A673 (cell line): ENCODE data around the gene ANKRD12. TPM values are rescaled to one million over a fixed set of nuclear protein-coding genes. Genes with fewer than 3 reads are reported as not detected.

ENCODE experiments used
- BruUV-seq: library from RNA; stranded (reverse); fragments of 400-500 nt; replicated peaks from 2 replicates; lab custom pipeline; 2021; lab: Mats Ljungman, UMichigan
- CTCF ChIA-PET: fragments of 300-600 bp; sonication (Branson Sonifier 250); formaldehyde crosslinking; loops from one replicate; lab custom pipeline; 2022; ENCODE audit warnings: antibody characterized with exemption; lab: Charles Lee
- POLR2A ChIA-PET: fragments of 300-600 bp; sonication (Branson Sonifier 250); formaldehyde crosslinking; loops from one replicate; lab custom pipeline; 2022; ENCODE audit warnings: antibody characterized with exemption; ENCODE audit not compliant: low non-redundant PET; lab: Charles Lee
- DNase-seq: peaks from one replicate; pipeline ENCODE4 v3.0.0-alpha.2; 2015; ENCODE audit warnings: low spot score
- H3K27ac ChIP-seq: fragments of 200-600 bp; sonication (generic); 2 replicates; pipeline ENCODE4 v1.5.1; 2016; ENCODE audit warnings: mixed run types, low read depth, mild to moderate bottlenecking, mixed read lengths, antibody characterized with exemption, low read length; ENCODE audit not compliant: poor library complexity, severe bottlenecking
- H3K27me3 ChIP-seq: fragments of 200-600 bp; sonication (generic); replicated peaks from 2 replicates; pipeline ENCODE4 v1.6.1; 2017; ENCODE audit warnings: mixed run types, low read depth, mild to moderate bottlenecking, mixed read lengths, antibody characterized with exemption, low read length; ENCODE audit not compliant: insufficient read depth, poor library complexity
- H3K36me3 ChIP-seq: fragments of 200-600 bp; sonication (generic); 2 replicates; pipeline ENCODE4 v1.6.1; 2016; ENCODE audit warnings: mixed run types, mild to moderate bottlenecking, mixed read lengths, antibody characterized with exemption, low read length; ENCODE audit not compliant: insufficient read depth, poor library complexity, severe bottlenecking
- H3K4me1 ChIP-seq: fragments of 200-600 bp; sonication (generic); 2 replicates; pipeline ENCODE4 v1.6.1; 2017; ENCODE audit warnings: mixed run types, mild to moderate bottlenecking, mixed read lengths, antibody characterized with exemption, low read length; ENCODE audit not compliant: insufficient read depth, poor library complexity, severe bottlenecking
- H3K4me3 ChIP-seq: fragments of 200-600 bp; sonication (generic); 2 replicates; pipeline ENCODE4 v1.5.1; 2016; ENCODE audit warnings: low read depth, mixed run types, mild to moderate bottlenecking, mixed read lengths, low read length; ENCODE audit not compliant: poor library complexity, severe bottlenecking
- H3K9me3 ChIP-seq: fragments of 200-600 bp; sonication (generic); 2 replicates; pipeline ENCODE4 v1.6.1; 2016; ENCODE audit warnings: mixed run types, low read depth, mild to moderate bottlenecking, mixed read lengths, antibody characterized with exemption, low read length; ENCODE audit not compliant: poor library complexity, severe bottlenecking
- EZH2 ChIP-seq: fragments of 200-600 bp; sonication (generic); IDR thresholded peaks from 2 replicates; pipeline ENCODE4 v1.6.1; 2017; ENCODE audit warnings: borderline replicate concordance, low read depth, mild to moderate bottlenecking, mixed read lengths, antibody characterized with exemption, low read length; ENCODE audit not compliant: poor library complexity, severe bottlenecking
- intact Hi-C: fragments of 100-400 bp; cut with micrococcal nuclease; formaldehyde crosslinking; loops from one replicate; pipeline ENCODE4 v1.10.0; 2022; ENCODE audit not compliant: unreplicated experiment
- total RNA-seq: library from RNA; stranded (reverse); gene quantifications from 2 replicates; pipeline ENCODE4 v1.2.3, GENCODE V29; 2021
- TF ChIP-seq, protein P1 (sequence below): fragments of 300-800, 200-600 bp; sonication (generic); conservative IDR thresholded peaks from 2 replicates; pipeline ENCODE4 v1.5.1; 2017; ENCODE audit warnings: low read depth, mild to moderate bottlenecking, antibody characterized with exemption, low read length, moderate library complexity, mixed read lengths

ANKRD12 gene
- total RNA-seq, 1 experiment from 2014 or later: 24.2 TPM

- no TSS peak for BruUV-seq
These were observed 11.6 kb downstream of the ANKRD12 start for GRCh38 chr18:9148203-9148552.

GRCh38 chr18:9150121-9150520 is 13.5 kb downstream of the ANKRD12 start:
- H3K9me3 ChIP-seq: no peaks in the 10 kb centered on the region
- no peak overlapping the region for H3K27ac ChIP-seq
- BruUV-seq: no TSS peak
- H3K27me3 ChIP-seq: no peaks in the 10 kb centered on the region
- peaks cover 4% of the 10 kb centered on the region for H3K4me1 ChIP-seq
- no peak for DNase-seq
- H3K36me3 ChIP-seq: no peaks in the 10 kb centered on the region
- ChIA-PET CTCF (no interaction called here), POLR2A (no interaction called here)
- TF ChIP-seq EZH2: no peak
- TF ChIP-seq, protein P1, sequence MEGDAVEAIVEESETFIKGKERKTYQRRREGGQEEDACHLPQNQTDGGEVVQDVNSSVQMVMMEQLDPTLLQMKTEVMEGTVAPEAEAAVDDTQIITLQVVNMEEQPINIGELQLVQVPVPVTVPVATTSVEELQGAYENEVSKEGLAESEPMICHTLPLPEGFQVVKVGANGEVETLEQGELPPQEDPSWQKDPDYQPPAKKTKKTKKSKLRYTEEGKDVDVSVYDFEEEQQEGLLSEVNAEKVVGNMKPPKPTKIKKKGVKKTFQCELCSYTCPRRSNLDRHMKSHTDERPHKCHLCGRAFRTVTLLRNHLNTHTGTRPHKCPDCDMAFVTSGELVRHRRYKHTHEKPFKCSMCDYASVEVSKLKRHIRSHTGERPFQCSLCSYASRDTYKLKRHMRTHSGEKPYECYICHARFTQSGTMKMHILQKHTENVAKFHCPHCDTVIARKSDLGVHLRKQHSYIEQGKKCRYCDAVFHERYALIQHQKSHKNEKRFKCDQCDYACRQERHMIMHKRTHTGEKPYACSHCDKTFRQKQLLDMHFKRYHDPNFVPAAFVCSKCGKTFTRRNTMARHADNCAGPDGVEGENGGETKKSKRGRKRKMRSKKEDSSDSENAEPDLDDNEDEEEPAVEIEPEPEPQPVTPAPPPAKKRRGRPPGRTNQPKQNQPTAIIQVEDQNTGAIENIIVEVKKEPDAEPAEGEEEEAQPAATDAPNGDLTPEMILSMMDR: no peak
- H3K4me3 ChIP-seq: no peak overlapping the region
- intact Hi-C loops: no loop called here

More at GRCh38 chr18:9148203-9148552, 11.6 kb downstream of the ANKRD12 start:
- peaks cover 4% of the 10 kb centered on the region for H3K4me1 ChIP-seq
- H3K4me3 ChIP-seq: no peak overlapping the region
- no peaks in the 10 kb centered on the region for H3K27me3 ChIP-seq
- POLR2A ChIA-PET: no interaction called here
- no peak overlapping the region for H3K27ac ChIP-seq
- CTCF ChIA-PET: interaction anchor here (1.3 kb wide), 1 partner anchor 75 kb away, joined by 6 read pairs; no protein-coding TSS in a partner anchor
- no peak for TF ChIP-seq EZH2
- TF ChIP-seq, protein P1: 0 out of 2 replicates have a peak, but pooled peaks have one; percentile 3
- DNase-seq: no peak
- no peaks in the 10 kb centered on the region for H3K36me3 ChIP-seq
- H3K9me3 ChIP-seq: no peaks in the 10 kb centered on the region
- intact Hi-C loops: loop anchor here (1.0 to 5.0 kb wide), 2 partner anchors 75 to 161 kb away; no protein-coding TSS in a partner anchor

GRCh38 chr18:9153256-9153655 is 16.7 kb downstream of the ANKRD12 start:
- ChIA-PET CTCF (no interaction called here), POLR2A (no interaction called here)
- Histone ChIP-seq H3K9me3 (no peaks in the 10 kb centered on the region), H3K27ac (no peak overlapping the region), H3K4me3 (no peak overlapping the region), H3K27me3 (no peaks in the 10 kb centered on the region), H3K36me3 (no peaks in the 10 kb centered on the region), H3K4me1 (no peaks in the 10 kb centered on the region)
- BruUV-seq: no TSS peak
- no peak for DNase-seq
- TF ChIP-seq, protein P1: no peak
- no peak for TF ChIP-seq EZH2
- intact Hi-C loops: no loop called here
